HUES6 (cell line): ENCODE results near the gene LAMA3.

Source experiments
- H3K27ac ChIP-seq: 2 replicates; pipeline ENCODE4 v1.7.0; 2013; ENCODE audit warnings: low read depth, mild to moderate bottlenecking, low read length, inconsistent platforms
- H3K27me3 ChIP-seq: 2 replicates; pipeline ENCODE4 v1.6.1; 2013; ENCODE audit warnings: low read length; ENCODE audit not compliant: control insufficient read depth, insufficient read depth
- H3K36me3 ChIP-seq: 2 replicates; pipeline ENCODE4 v1.6.1; 2013; ENCODE audit warnings: low read length; ENCODE audit not compliant: control insufficient read depth, insufficient read depth
- H3K4me1 ChIP-seq: 2 replicates; pipeline ENCODE4 v1.6.1; 2013; ENCODE audit warnings: low read length; ENCODE audit not compliant: control insufficient read depth, insufficient read depth
- H3K4me3 ChIP-seq: 2 replicates; pipeline ENCODE4 v1.5.1; 2013; ENCODE audit warnings: low read depth, low read length
- H3K9ac ChIP-seq: one replicate; pipeline ENCODE4 v1.6.1; 2013; ENCODE audit warnings: mild to moderate bottlenecking, low read length
- H3K9me3 ChIP-seq: 2 replicates; pipeline ENCODE4 v1.6.1; 2013; ENCODE audit warnings: low read depth, low read length; ENCODE audit not compliant: control insufficient read depth, insufficient read depth

The LAMA3 gene

GRCh38 chr18:23932385-23933067 is 243.3 kb downstream of the LAMA3 start:
- H3K4me3 ChIP-seq = no peak overlapping the region
- H3K27me3 ChIP-seq = no peaks in the 10 kb centered on the region
- H3K4me1 ChIP-seq = no peaks in the 10 kb centered on the region
- no peaks in the 10 kb centered on the region for H3K9me3 ChIP-seq
- H3K9ac ChIP-seq = no peak overlapping the region
- H3K36me3 ChIP-seq = no peaks in the 10 kb centered on the region
- H3K27ac ChIP-seq = no peak overlapping the region

DNA sequence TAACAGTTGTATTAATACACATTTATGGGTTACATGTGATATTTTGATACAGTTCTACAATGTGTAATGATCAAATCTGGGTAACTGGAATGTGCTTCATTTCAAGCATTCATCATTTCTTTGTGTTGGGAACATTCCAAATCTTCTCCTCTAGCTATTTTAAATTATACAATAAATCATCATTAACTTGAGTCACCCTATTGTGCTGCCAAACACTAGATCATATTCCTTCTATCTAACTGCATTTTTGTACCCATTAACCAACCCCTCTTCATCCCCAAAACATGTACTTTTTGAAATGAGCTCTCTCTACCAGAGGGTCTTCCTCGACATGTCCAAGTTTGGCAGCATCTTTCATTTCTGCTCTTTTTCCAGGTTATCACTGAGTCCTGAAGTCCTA is 244.2 kb downstream of the LAMA3 start:
- Histone ChIP-seq H3K27ac (no peak overlapping the region), H3K9me3 (no peaks in the 10 kb centered on the region), H3K9ac (no peak overlapping the region), H3K4me1 (no peaks in the 10 kb centered on the region), H3K4me3 (no peak overlapping the region), H3K36me3 (no peaks in the 10 kb centered on the region), H3K27me3 (no peaks in the 10 kb centered on the region)

DNA sequence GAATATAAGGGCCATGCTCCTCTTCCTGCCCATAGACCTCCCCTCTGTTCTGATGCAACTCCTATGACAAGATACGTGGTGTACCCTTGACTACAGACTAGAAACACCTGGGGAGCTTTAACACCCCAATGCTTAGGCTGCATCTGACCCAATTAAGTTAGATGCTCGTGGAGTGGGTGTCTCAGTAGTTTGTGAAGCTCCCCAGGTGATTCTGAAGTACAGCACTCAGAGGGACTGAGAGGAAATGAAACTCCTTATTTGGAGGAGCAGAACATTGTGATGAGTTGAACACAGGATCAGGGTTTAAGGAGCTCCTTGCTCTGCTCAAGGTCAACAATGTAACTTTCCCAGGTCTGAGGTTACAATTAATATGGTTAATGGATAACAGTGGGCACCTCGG is 245.0 kb downstream of the LAMA3 start:
- no peak overlapping the region for H3K9ac ChIP-seq
- no peak overlapping the region for H3K4me3 ChIP-seq
- H3K36me3 ChIP-seq = no peaks in the 10 kb centered on the region
- H3K27ac ChIP-seq = no peak overlapping the region
- H3K9me3 ChIP-seq = no peaks in the 10 kb centered on the region
- H3K4me1 ChIP-seq = peaks cover 5% of the 10 kb centered on the region; the same call in 1 of the 2 replicates
- H3K27me3 ChIP-seq = no peaks in the 10 kb centered on the region

DNA sequence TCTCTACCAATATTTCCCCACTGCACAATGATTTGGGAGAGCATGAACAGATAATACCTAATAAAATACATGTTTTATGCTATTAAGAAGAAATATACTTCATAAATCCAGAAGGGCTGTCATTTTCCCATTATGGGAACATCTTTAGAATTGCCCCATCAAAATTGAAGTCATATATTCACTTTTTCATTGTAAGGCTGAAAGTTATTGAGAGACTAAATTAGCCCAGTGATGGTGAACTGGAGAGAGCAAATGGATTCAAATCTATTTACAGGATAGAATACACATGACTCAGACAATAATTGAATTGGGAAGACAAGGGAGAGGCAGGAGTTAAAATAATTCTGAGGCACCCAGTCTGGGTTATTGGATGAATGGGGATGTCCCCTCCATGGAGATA is 245.6 kb downstream of the LAMA3 start:
- no peaks in the 10 kb centered on the region for H3K36me3 ChIP-seq
- H3K9me3 ChIP-seq = no peaks in the 10 kb centered on the region
- peaks cover 6% of the 10 kb centered on the region; the same call in 1 of the 2 replicates for H3K4me1 ChIP-seq
- H3K4me3 ChIP-seq = no peak overlapping the region
- H3K9ac ChIP-seq = no peak overlapping the region
- no peak overlapping the region for H3K27ac ChIP-seq
- H3K27me3 ChIP-seq = no peaks in the 10 kb centered on the region

DNA sequence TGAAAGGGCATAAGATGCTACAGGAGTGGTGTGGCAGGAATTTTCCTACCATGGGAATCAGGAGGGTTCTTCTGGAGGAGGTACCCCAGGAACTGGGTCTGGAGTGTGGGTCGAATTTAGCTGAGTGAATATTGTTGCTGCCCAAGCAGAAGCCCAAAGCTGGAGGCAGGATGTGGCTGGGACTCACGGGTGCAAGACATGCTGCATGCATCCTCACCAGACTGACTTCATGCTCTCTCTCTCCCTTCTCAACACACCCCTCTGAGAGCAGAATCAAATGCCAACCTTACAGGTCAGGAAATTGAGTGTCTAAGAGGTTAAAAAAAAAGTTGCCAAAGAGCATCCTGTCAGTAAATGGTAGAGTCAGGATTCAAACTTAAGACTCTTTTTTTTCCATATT is 246.6 kb downstream of the LAMA3 start:
- Histone ChIP-seq H3K27ac (no peak overlapping the region), H3K27me3 (no peaks in the 10 kb centered on the region), H3K36me3 (no peaks in the 10 kb centered on the region), H3K9ac (no peak overlapping the region), H3K9me3 (no peaks in the 10 kb centered on the region), H3K4me3 (no peak overlapping the region), H3K4me1 (peaks cover 6% of the 10 kb centered on the region; the same call in 1 of the 2 replicates)

DNA sequence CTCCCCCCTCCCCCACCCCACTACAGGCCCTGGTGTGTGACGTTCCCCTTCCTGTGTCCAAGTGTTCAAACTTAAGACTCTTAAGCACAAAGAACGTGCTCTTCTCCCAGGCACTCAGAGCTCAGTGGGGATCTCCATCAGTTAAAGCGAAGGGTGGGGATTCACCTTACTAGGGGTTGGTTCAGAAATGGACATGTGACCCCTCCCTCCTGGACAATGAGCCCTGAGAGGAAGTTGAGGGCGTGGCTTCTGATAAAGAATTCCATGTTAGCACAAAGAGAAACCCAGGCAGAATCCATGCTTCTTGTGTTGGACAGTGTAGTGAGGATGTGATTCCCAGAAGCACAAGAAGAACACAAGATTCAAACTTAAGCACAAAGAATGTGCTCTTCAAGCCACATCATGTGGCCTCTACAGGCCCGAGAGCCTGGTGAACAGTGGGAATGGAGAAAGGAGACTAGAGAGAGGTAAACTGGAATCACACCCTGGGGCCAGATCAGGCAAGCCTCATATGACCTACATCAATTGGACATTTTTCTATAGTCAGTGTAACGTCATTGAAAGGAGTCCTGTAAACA is 247.2 kb downstream of the LAMA3 start:
- Histone ChIP-seq H3K4me3 (no peak overlapping the region), H3K36me3 (no peaks in the 10 kb centered on the region), H3K27ac (no peak overlapping the region), H3K9me3 (no peaks in the 10 kb centered on the region), H3K27me3 (no peaks in the 10 kb centered on the region), H3K9ac (no peak overlapping the region), H3K4me1 (peaks cover 6% of the 10 kb centered on the region; the same call in 1 of the 2 replicates)

DNA sequence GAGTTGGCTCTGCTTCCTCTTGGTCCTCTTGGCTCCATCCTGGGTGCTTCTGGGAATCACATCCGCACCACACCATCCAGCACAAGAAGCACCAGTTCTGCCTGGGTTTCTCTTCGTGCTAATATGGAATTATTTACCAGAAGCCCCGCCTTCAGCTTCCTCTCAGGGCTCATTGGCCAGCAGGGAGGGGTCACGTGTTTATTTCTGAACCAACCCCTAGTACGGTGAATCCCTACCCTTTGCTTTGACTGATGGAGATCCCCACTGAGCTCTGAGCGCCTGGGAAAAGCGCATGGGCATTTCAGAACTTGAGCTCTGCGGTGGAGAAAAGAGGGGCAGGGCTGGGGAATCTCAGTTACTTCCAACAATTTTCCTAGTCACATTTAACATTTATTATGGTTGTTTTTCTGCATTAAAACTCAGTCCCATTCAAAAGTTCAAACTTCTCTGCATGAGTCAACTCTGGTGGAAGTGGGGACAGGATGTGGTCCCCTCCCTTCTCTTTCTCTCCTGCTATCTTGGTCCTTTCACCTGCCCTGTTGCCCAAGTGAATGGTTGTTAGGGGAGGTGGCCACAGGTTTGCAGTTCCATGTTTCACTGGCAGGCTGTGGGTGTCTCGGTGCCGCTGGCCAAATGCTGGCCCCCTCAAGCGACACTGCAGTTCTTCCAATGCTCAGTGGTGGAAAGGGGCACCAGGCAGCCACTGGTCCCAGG is 248.9 kb downstream of the LAMA3 start:
- no peaks in the 10 kb centered on the region for H3K27me3 ChIP-seq
- peaks cover 12% of the 10 kb centered on the region; the same call in 1 of the 2 replicates for H3K4me1 ChIP-seq
- no peak overlapping the region for H3K27ac ChIP-seq
- H3K9ac ChIP-seq = no peak overlapping the region
- H3K4me3 ChIP-seq = no peak overlapping the region
- H3K9me3 ChIP-seq = no peaks in the 10 kb centered on the region
- H3K36me3 ChIP-seq = no peaks in the 10 kb centered on the region

DNA sequence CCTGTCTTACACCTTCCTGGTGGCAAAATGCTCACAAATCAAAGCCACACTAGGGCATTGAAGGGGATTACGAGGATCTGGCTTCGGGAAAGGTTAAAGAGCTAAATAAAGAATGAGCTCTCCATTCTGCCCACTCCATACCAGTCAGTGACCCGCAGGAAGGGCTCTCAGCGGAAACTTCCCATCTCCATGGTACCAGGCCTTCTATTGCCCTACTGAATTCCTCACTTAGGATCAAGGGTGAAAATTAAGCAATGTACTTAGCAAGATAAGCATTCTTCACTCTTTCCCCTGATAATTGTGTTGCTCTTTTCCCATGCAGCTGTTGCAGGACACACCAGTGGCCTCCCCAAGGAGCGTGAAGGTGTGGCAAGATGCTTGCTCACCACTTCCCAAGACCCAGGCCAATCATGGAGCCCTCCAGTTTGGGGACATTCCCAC is 249.7 kb downstream of the LAMA3 start:
- Histone ChIP-seq H3K36me3 (no peaks in the 10 kb centered on the region), H3K4me3 (no peak overlapping the region), H3K27ac (no peak overlapping the region), H3K9ac (no peak overlapping the region), H3K9me3 (no peaks in the 10 kb centered on the region), H3K4me1 (peaks cover 13% of the 10 kb centered on the region; the same call in 1 of the 2 replicates), H3K27me3 (no peaks in the 10 kb centered on the region)

GRCh38 chr18:23939366-23939765 is 250.1 kb downstream of the LAMA3 start:
- Histone ChIP-seq H3K27me3 (no peaks in the 10 kb centered on the region), H3K4me3 (no peak overlapping the region), H3K27ac (no peak overlapping the region), H3K4me1 (peaks cover 13% of the 10 kb centered on the region; the same call in 1 of the 2 replicates), H3K36me3 (no peaks in the 10 kb centered on the region), H3K9me3 (no peaks in the 10 kb centered on the region), H3K9ac (no peak overlapping the region)

GRCh38 chr18:23939896-23940295 is 250.6 kb downstream of the LAMA3 start:
- no peak overlapping the region for H3K4me3 ChIP-seq
- H3K27ac ChIP-seq = no peak overlapping the region
- H3K27me3 ChIP-seq = no peaks in the 10 kb centered on the region
- H3K9ac ChIP-seq = no peak overlapping the region
- H3K9me3 ChIP-seq = no peaks in the 10 kb centered on the region
- peaks cover 13% of the 10 kb centered on the region; the same call in 1 of the 2 replicates for H3K4me1 ChIP-seq
- no peaks in the 10 kb centered on the region for H3K36me3 ChIP-seq

- H3K27ac ChIP-seq = no peak overlapping the region
- no peaks in the 10 kb centered on the region for H3K27me3 ChIP-seq
- no peak overlapping the region for H3K9ac ChIP-seq
- H3K36me3 ChIP-seq = no peaks in the 10 kb centered on the region
- H3K4me3 ChIP-seq = no peak overlapping the region
- H3K9me3 ChIP-seq = no peaks in the 10 kb centered on the region
- H3K4me1 ChIP-seq = peaks cover 13% of the 10 kb centered on the region
These were observed 252.5 kb downstream of the LAMA3 start for GRCh38 chr18:23941791-23942190.
